Colonic mucosa (tissue), 4 donors: ENCODE data around the gene FGD2. TPM values are rescaled to one million over a fixed set of nuclear protein-coding genes. Genes with fewer than 3 reads are reported as not detected.

Source experiments
- DNase-seq: peaks from one replicate; pipeline ENCODE4 v3.0.0-alpha.2; 2020
- H3K27ac ChIP-seq: fragments of 200-600 bp; one replicate; pipeline ENCODE4 v1.8.0; 2021
- H3K27me3 ChIP-seq: fragments of 200-600 bp; one replicate; pipeline ENCODE4 v1.8.0; 2021
- H3K36me3 ChIP-seq: fragments of 200-600 bp; one replicate; pipeline ENCODE4 v1.8.0; 2021
- H3K4me1 ChIP-seq: fragments of 200-600 bp; one replicate; pipeline ENCODE4 v1.8.0; 2021; ENCODE audit warnings: mild to moderate bottlenecking
- H3K4me3 ChIP-seq: fragments of 200-600 bp; one replicate; pipeline ENCODE4 v1.8.0; 2021
- H3K9ac ChIP-seq, 2 donors: one replicate each; pipeline ENCODE4 v1.7.0; 2013; ENCODE audit warnings: control low read depth in 2 of 2, low read depth in 2 of 2, low read length in 2 of 2
- H3K9me3 ChIP-seq: fragments of 200-600 bp; one replicate; pipeline ENCODE4 v1.8.0; 2021
- CTCF ChIP-seq: fragments of 200-600 bp; IDR thresholded peaks from one replicate; pipeline ENCODE4 v1.8.0; 2022; ENCODE audit warnings: antibody characterized with exemption, mild to moderate bottlenecking
- intact Hi-C: fragments of 100-400 bp; cut with DNase I; formaldehyde crosslinking; loops from one replicate; pipeline ENCODE4 v1.14.1; 2022
- total RNA-seq, 2 donors: library from RNA; stranded (reverse); fragmentation: NEBNext Ultra II Directional in 1 of 2; extraction: Animal tissue kit (Norgen Biotek cat#: 25700) in 1 of 2; gene quantifications; one replicate each; pipeline ENCODE4 v1.2.1, GENCODE V29; 2021
- donor health status: healthy.
- donor health status: DM: no; HTN: no; CAD: no.
- donor health status: DM: no; HTN: no; CAD: no.

The FGD2 gene
- total RNA-seq, 2 donors from 2014 or later = 3.6 to 3.8 TPM

- no peak for TF ChIP-seq CTCF
- H3K27me3 ChIP-seq = no peaks in the 10 kb centered on the region
- no peak overlapping the region for H3K4me3 ChIP-seq
- no peak overlapping the region for H3K27ac ChIP-seq
- no peak for DNase-seq
- no peaks in the 10 kb centered on the region for H3K36me3 ChIP-seq
- intact Hi-C loops = no loop called here
- no peak overlapping the region for H3K9ac ChIP-seq
- H3K9me3 ChIP-seq = no peaks in the 10 kb centered on the region
- H3K4me1 ChIP-seq = no peaks in the 10 kb centered on the region
Observed at GRCh38 chr6:37011656-37012378, 6.4 kb downstream of the FGD2 start.

- H3K27me3 ChIP-seq = no peaks in the 10 kb centered on the region
- H3K36me3 ChIP-seq = no peaks in the 10 kb centered on the region
- intact Hi-C loops = no loop called here
- TF ChIP-seq CTCF = no peak
- H3K9ac ChIP-seq = no peak overlapping the region
- H3K4me3 ChIP-seq = no peak overlapping the region
- DNase-seq = no peak
- no peak overlapping the region for H3K27ac ChIP-seq
- no peaks in the 10 kb centered on the region for H3K9me3 ChIP-seq
- H3K4me1 ChIP-seq = no peaks in the 10 kb centered on the region
Observed at GRCh38 chr6:37013516-37014491, 8.3 kb downstream of the FGD2 start.

DNA sequence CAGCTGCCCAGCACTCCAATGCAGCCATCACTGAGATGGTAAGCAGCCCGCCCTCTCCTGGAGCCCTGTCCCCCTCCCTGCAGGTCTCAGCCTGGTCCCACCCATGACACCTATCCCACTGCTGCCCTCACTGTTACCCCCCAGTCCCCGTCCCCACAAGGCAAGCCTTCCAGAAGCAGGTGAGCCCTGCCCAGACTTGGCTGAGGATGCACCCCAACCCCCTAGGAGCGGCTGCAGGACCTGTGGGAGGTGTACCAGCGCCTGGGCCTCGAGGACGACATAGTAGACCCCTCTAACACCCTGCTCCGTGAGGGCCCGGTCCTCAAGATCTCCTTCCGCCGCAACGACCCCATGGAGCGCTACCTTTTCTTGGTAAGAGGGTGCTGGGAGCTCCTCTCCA is 9.2 kb downstream of the FGD2 start:
- TF ChIP-seq CTCF = no peak
- Histone ChIP-seq H3K27me3 (no peaks in the 10 kb centered on the region), H3K4me1 (no peaks in the 10 kb centered on the region), H3K9ac (no peak overlapping the region), H3K27ac (no peak overlapping the region), H3K4me3 (no peak overlapping the region), H3K36me3 (no peaks in the 10 kb centered on the region), H3K9me3 (no peaks in the 10 kb centered on the region)
- no peak for DNase-seq
- intact Hi-C loops = no loop called here

- H3K9me3 ChIP-seq = no peaks in the 10 kb centered on the region
- no peak overlapping the region for H3K4me3 ChIP-seq
- H3K27ac ChIP-seq = no peak overlapping the region
- no peaks in the 10 kb centered on the region for H3K4me1 ChIP-seq
- no peak for TF ChIP-seq CTCF
- no peaks in the 10 kb centered on the region for H3K27me3 ChIP-seq
- DNase-seq = no peak
- no peak overlapping the region for H3K9ac ChIP-seq
- no peaks in the 10 kb centered on the region for H3K36me3 ChIP-seq
- intact Hi-C loops = no loop called here
Observed at GRCh38 chr6:37015532-37015931, 10.1 kb downstream of the FGD2 start.

DNA sequence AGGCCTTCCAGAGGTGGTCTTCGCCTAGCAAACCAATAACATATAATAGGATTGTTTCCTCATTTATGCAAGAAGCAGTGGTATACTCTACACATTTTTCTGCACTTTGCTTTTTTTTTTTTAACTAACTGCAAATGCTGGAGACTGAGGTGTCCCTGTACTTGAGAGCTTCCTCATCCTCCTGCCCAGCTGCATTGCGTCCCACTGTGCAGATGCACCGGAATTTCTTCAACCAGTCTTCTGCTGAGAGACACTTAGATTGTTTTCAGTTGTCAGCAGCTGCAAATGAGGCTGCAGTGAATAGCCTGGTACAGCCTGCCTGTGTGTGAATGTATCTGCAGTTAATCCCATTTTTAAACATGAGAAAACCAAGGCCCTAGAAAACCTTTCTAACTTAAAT is 11.5 kb downstream of the FGD2 start:
- no peaks in the 10 kb centered on the region for H3K4me1 ChIP-seq
- no peaks in the 10 kb centered on the region for H3K36me3 ChIP-seq
- H3K9me3 ChIP-seq = no peaks in the 10 kb centered on the region
- H3K9ac ChIP-seq = no peak overlapping the region
- H3K27ac ChIP-seq = no peak overlapping the region
- no peak for TF ChIP-seq CTCF
- H3K27me3 ChIP-seq = no peaks in the 10 kb centered on the region
- DNase-seq = no peak
- intact Hi-C loops = no loop called here
- no peak overlapping the region for H3K4me3 ChIP-seq
